Measurements from ENCODE around the gene MSX1.

GRCh38 chr4:4873203-4873602 lies 13.7 kb downstream of the MSX1 start:
- no peak for TF ChIP-seq PREB (CRISPR knock-in tag; IDR thresholded peaks at IDR 0.05)
- TF ChIP-seq CTCF (CRISPR knock-in tag; IDR thresholded peaks at IDR 0.05), result no peak
- TF ChIP-seq ZNF879 (CRISPR knock-in tag; IDR thresholded peaks at IDR 0.05), result no peak
- no peak for TF ChIP-seq ZBTB3 (CRISPR knock-in tag; IDR thresholded peaks at IDR 0.05; ENCODE audit: borderline replicate concordance, low read depth)
- no peak for TF ChIP-seq MXI1 (IDR thresholded peaks at IDR 0.05; ENCODE audit: borderline replicate concordance, low read depth, low read length)
- no peak for TF ChIP-seq MYC (CRISPR knock-in tag; IDR thresholded peaks at IDR 0.05; ENCODE audit: borderline replicate concordance)
- no peak for TF ChIP-seq ZUFSP (CRISPR knock-in tag; IDR thresholded peaks at IDR 0.05; ENCODE audit: borderline replicate concordance)
- no peak for TF ChIP-seq CBX1 (IDR thresholded peaks at IDR 0.05; ENCODE audit: low read depth)
- TF ChIP-seq FOXK1 (CRISPR knock-in tag; IDR thresholded peaks at IDR 0.05; ENCODE audit: borderline replicate concordance, low read depth), result no peak
